ENCODE measurements around the gene SEMA3D.
A peak's percentile ranks its signal among the peaks of the same experiment; 100 is the strongest.

Gene SEMA3D

GRCh38 chr7:85025312-85025756 lies 161.5 kb downstream of the SEMA3D start:
- Mint-ChIP-seq H3K4me3 (no peak overlapping the region), H3K36me3 (ENCODE audit: low read depth) (peaks cover 22% of the 10 kb centered on the region), H3K27ac (no peak overlapping the region), H3K27me3 (ENCODE audit: low read depth, poor library complexity) (no peaks in the 10 kb centered on the region), H3K9me3 (no peaks in the 10 kb centered on the region), H3K4me1 (peaks cover under 1% of the 10 kb centered on the region)
- no peak for DNase-seq
- TF ChIP-seq, protein P1, sequence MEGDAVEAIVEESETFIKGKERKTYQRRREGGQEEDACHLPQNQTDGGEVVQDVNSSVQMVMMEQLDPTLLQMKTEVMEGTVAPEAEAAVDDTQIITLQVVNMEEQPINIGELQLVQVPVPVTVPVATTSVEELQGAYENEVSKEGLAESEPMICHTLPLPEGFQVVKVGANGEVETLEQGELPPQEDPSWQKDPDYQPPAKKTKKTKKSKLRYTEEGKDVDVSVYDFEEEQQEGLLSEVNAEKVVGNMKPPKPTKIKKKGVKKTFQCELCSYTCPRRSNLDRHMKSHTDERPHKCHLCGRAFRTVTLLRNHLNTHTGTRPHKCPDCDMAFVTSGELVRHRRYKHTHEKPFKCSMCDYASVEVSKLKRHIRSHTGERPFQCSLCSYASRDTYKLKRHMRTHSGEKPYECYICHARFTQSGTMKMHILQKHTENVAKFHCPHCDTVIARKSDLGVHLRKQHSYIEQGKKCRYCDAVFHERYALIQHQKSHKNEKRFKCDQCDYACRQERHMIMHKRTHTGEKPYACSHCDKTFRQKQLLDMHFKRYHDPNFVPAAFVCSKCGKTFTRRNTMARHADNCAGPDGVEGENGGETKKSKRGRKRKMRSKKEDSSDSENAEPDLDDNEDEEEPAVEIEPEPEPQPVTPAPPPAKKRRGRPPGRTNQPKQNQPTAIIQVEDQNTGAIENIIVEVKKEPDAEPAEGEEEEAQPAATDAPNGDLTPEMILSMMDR (IDR thresholded peaks at IDR 0.05), result no peak

GRCh38 chr7:85023916-85024315 lies 162.9 kb downstream of the SEMA3D start:
- H3K27ac Mint-ChIP-seq, result no peak overlapping the region
- H3K9me3 Mint-ChIP-seq, result no peaks in the 10 kb centered on the region
- H3K4me1 Mint-ChIP-seq, result peaks cover 13% of the 10 kb centered on the region

DNA sequence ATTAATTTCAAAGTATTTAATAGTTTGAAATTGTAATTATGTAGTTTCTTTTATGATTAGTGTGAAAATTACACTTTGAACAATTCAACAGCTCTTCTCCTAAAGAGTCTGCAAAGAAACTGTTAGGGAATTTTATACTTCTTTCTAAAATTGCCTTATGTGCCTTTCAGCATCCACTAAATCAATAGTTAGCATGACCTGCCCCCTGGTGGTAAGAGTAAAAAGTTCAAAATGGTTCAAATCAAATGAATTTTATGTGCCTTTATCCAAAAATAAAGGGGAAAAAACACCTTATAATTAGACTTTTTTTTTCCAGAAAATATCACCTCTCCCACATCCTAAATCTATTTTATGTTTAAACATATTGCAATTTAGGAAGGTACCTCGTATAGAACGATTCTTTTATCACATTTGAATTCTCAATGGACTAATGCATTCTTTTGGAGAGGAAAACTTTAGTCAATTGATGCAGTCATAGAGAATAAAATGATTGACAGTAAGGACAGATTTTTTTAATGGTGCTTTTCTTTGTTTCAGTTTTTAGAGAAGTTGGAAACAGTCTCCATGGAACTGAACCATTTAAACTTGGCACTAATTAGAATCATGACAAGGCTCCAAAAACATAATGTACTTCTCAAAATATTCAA lies 163.7 kb downstream of the SEMA3D start:
- H3K9me3 Mint-ChIP-seq, result no peaks in the 10 kb centered on the region
- H3K36me3 Mint-ChIP-seq (ENCODE audit: low read depth), result peaks cover 13% of the 10 kb centered on the region
- DNase-seq, result peak; percentile 35
- H3K27ac Mint-ChIP-seq, result no peak overlapping the region
- H3K4me1 Mint-ChIP-seq, result peaks cover 13% of the 10 kb centered on the region
- TF ChIP-seq, protein P1 (IDR thresholded peaks at IDR 0.05), result peak; percentile 69
- no peaks in the 10 kb centered on the region for H3K27me3 Mint-ChIP-seq (ENCODE audit: low read depth, poor library complexity)
- no peak overlapping the region for H3K4me3 Mint-ChIP-seq

More at GRCh38 chr7:85023916-85024315, 162.9 kb downstream of the SEMA3D start:
- Mint-ChIP-seq H3K36me3 (ENCODE audit: low read depth) (peaks cover 13% of the 10 kb centered on the region), H3K27me3 (ENCODE audit: low read depth, poor library complexity) (no peaks in the 10 kb centered on the region), H3K4me3 (no peak overlapping the region)
- TF ChIP-seq, protein P1 (IDR thresholded peaks at IDR 0.05), result no peak
- no peak for DNase-seq

DNA sequence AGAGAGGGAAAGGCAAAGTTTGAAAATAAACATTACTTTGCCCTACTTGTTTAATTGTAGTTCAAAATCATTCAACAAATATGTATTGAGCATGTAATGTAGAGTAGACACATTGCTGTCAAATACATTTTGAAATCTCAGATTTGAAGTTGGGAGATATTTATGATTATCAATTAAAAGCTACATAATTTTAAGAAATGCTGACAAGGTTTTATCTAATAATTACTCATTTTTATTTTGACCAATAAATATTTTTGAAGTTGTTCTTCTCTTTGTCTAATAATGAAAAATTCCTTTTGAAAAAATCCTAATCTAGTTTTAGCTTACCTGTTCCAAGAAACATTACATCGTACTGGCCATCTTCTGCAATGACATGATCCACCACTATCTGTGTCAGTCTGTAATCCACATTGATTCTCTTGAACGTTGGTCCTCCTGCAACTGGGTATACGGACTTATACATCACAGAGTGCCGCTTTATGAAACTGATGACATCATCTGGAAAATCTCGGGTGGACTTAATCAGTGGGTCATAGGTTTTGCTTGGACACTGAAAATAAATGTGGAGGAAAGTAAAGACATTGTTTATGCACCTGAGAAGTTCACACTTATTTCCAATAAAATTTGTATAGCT lies 164.7 kb downstream of the SEMA3D start:
- no peak for DNase-seq
- peaks cover 13% of the 10 kb centered on the region for H3K4me1 Mint-ChIP-seq
- peaks cover 12% of the 10 kb centered on the region for H3K36me3 Mint-ChIP-seq (ENCODE audit: low read depth)
- no peak overlapping the region for H3K4me3 Mint-ChIP-seq
- no peaks in the 10 kb centered on the region for H3K27me3 Mint-ChIP-seq (ENCODE audit: low read depth, poor library complexity)
- H3K9me3 Mint-ChIP-seq, result no peaks in the 10 kb centered on the region
- no peak overlapping the region for H3K27ac Mint-ChIP-seq
- TF ChIP-seq, protein P1 (IDR thresholded peaks at IDR 0.05), result no peak

DNA sequence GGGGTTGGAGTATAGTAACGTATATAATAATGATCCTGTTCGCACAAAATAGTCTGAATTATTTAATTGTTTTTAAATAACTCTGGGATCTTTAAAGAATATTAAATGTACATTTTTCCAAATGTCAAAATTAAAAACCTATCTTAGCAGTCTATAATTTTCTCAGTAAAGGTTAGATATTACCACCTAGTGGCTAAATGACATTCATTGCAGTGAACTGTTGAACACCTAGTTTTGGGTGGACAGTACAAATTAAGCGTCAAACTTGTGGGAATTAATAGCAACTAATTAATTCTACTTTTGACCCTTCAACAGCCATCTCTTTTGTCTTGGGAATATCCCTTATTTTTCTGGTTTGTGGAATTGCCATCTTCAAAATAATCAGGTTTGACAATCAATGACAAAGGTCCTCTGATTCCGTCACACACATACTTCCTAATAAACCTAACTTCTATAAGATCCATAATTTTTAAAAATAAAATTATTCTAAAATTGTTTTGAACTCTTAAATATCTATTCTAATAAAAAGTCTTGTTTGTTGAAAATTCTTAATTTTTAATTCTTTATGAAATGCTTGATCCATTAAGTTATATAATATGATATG lies 165.7 kb downstream of the SEMA3D start:
- Mint-ChIP-seq H3K36me3 (ENCODE audit: low read depth) (peaks cover 13% of the 10 kb centered on the region), H3K27me3 (ENCODE audit: low read depth, poor library complexity) (no peaks in the 10 kb centered on the region), H3K9me3 (no peaks in the 10 kb centered on the region), H3K4me3 (no peak overlapping the region), H3K27ac (no peak overlapping the region), H3K4me1 (peaks cover 13% of the 10 kb centered on the region)
- DNase-seq, result no peak
- TF ChIP-seq, protein P1 (IDR thresholded peaks at IDR 0.05), result peak; percentile 22
